GM10248 (cell line): ENCODE measurements around the gene ADIPOR2.
"Not testable (repeated sequence)": the region's sequence is repeated elsewhere in the genome, so short reads cannot be mapped to it uniquely, and the experiment has no call there.

ENCODE experiments used
- CTCF ChIA-PET: fragments of 300-600 bp; sonication (Branson Sonifier 250); formaldehyde crosslinking; extraction: SDS; loops from one replicate; lab custom pipeline; 2021; ENCODE audit warnings: antibody characterized with exemption; lab: Yijun Ruan, JAX
- POLR2A ChIA-PET: fragments of 350-650 bp; sonication (Branson Sonifier 250); formaldehyde crosslinking; extraction: SDS; loops from one replicate; lab custom pipeline; 2020; ENCODE audit warnings: antibody characterized with exemption; lab: Yijun Ruan, JAX
- DNase-seq: peaks from one replicate; pipeline ENCODE4 v3.0.0; 2012; ENCODE audit errors: extremely low spot score
- TF ChIP-seq, protein P1 (sequence below): IDR thresholded peaks from 2 replicates; pipeline ENCODE4 v1.5.1; 2012; ENCODE audit warnings: mild to moderate bottlenecking, low read depth; ENCODE audit errors: extremely low read depth, missing control alignments, control extremely low read depth

Gene ADIPOR2

DNA sequence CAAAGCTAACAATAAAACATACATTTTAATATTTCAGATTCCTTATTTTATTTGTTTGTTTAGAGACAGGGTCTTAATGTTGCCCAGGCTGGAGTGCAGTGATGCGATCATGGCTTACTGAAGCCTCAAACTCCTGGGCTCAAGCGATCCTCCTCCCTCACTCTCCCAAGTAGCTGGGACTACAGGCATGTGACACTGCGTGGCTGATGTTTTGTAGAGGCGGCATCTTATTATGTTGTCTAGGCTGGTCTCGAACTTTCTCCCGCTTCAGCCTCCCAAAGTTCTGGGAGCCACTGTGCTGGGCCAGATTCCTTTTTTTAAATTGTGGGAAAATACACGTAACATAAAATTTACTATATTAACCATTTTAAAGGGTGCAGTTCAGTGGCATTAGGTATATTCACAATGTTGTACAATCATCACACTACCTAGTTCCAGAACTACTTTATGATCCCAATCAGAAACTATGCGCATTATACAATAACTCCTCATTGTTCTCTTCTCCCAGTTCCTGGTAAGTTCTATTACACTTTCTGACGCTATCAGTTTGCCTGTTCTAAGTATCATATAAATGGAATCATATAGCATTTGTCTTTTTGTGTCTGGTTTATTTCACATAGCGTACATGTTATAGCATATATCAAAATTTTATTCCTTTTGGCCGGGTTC is 40.3 kb downstream of the ADIPOR2 start:
- POLR2A ChIA-PET: no interaction called here
- CTCF ChIA-PET: interaction anchor here (1.0 kb wide), 1 partner anchor 18 kb away, joined by 3 read pairs; no protein-coding TSS in a partner anchor

DNA sequence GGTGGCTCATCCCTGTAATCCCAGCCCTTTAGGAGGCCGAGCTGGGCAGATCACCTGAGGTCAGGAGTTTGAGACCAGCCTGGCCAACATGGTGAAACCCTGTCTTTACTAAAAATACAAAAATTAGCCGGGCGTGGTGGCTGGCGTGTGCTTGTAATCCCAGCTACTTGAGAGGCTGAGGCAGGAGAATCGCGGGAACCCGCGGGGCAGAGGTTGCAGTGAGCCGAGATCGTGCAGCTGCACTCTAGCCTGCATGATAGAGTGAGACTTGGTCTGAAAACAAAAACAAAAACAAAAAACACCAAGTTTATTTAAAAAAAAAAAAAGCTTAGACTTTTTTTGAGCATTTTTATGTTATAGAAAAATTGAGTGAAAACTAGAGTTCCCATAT is 40.8 kb downstream of the ADIPOR2 start:
- POLR2A ChIA-PET, DNase-seq: not testable (repeated sequence)
- CTCF ChIA-PET: interaction anchor here (0.6 kb wide), 1 partner anchor 55 kb away, joined by 3 read pairs; no protein-coding TSS in a partner anchor

More for the DNA sequence above, 40.3 kb downstream of the ADIPOR2 start:
- TF ChIP-seq, protein P1, sequence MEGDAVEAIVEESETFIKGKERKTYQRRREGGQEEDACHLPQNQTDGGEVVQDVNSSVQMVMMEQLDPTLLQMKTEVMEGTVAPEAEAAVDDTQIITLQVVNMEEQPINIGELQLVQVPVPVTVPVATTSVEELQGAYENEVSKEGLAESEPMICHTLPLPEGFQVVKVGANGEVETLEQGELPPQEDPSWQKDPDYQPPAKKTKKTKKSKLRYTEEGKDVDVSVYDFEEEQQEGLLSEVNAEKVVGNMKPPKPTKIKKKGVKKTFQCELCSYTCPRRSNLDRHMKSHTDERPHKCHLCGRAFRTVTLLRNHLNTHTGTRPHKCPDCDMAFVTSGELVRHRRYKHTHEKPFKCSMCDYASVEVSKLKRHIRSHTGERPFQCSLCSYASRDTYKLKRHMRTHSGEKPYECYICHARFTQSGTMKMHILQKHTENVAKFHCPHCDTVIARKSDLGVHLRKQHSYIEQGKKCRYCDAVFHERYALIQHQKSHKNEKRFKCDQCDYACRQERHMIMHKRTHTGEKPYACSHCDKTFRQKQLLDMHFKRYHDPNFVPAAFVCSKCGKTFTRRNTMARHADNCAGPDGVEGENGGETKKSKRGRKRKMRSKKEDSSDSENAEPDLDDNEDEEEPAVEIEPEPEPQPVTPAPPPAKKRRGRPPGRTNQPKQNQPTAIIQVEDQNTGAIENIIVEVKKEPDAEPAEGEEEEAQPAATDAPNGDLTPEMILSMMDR: no peak
- DNase-seq: no peak

DNA sequence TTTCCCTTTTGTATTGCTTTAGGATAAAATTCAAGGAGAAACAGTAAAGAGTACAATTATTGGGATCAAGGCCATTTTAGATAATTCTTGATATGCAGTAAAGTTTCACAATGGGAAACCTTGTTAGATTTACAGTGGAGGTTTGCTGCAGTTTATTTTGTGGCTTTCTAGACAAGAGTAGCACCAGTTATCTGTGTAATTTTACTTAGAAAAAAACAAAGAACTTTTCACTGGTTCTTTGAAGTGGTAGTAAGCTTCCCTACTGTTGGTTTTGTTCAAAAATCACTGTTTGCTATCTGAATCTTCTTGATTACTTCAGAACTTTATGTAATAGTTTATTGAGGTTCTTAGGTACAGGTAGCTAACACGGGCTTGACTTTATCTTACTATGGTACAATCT is 42.0 kb downstream of the ADIPOR2 start:
- ChIA-PET POLR2A (no interaction called here), CTCF (no interaction called here)
- TF ChIP-seq, protein P1: no peak
- no peak for DNase-seq

DNA sequence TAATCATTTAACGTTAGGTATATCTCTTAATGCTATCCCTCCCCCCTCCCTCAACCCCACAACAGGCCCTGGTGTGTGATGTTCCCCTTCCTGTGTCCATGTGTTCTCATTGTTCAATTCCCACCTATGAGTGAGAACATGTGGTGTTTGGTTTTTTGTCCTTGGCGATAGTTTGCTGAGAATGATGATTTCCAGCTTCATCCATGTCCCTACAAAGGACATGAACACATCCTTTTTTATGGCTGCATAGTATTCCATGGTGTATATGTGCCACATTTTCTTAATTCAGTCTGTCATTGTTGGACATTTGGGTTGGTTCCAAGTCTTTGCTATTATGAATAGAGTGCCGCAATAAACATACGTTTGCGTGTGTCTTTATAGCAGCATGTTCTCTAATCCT is 42.8 kb downstream of the ADIPOR2 start:
- DNase-seq, POLR2A ChIA-PET, CTCF ChIA-PET: not testable (repeated sequence)

DNA sequence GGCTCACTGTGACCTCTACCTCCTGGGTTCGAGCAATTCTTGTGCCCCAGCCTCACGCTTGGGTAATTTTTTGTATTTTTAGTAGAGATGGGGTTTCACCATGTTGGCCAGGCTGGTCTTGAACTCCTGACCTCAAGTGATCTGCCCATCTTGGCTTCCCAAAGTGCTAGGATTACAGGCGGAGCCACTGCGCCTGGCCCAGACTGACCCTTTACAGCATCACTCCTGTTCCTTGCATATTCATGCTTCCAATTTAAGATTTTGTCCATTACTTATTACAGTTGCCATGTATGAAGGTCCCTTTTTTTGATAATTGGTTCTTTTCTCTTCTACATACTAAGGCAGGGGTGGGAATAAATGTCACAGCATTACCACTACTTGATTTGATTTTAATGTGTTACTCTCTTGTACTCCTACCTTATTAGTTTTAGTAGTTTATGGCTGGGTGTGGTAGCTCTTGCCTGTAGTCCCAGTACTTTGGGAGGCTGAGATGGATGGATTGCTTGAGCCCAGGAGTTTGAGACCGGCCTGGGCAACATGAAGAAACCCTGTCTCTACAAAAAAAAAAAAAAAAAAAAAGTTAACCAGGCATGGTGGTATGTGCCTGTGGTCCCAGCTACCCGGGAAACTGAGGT is 46.9 kb downstream of the ADIPOR2 start:
- ChIA-PET CTCF (no interaction called here), POLR2A (no interaction called here)
- TF ChIP-seq, protein P1: no peak
- DNase-seq: no peak

DNA sequence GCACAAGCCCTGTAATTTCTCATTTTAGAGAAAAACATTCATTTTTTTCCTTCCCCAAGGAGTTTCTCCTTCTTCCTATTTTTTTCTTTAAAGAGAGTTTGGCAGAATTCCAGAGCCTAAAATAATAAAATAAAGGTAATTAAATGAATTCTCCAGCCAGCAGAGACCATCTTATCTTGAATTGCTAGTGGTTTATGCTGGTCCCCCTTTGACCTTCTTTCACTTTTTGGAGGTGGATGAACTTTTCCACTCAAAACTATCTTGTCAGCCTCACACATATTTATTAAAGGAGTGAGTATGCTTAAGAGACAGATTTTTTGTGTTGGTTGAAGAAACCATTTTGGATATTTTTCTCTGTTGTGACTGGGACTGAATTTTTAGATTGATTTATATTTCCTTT is 47.6 kb downstream of the ADIPOR2 start:
- CTCF ChIA-PET: interaction anchor here (1.6 kb wide), 1 partner anchor 11 kb away, joined by 3 read pairs; no protein-coding TSS in a partner anchor
- no peak for DNase-seq

DNA sequence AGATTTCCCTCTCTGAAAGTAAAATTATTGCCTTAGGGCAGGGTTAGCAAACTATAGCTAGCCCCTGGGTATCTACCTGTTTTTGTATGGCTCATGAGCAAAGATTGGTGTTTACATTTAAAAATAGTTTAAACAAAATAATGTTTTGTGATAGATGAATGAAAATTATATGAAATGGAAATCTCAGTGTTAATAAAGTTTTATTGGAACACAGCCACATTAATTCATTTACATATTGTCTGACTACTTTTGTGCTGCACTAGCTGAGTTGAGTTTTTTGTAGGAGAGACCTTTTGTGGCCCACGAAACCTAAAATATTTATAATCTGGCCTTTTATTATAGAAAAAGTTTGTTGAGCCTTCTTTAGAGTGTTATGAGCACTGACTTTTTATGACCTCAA is 48.5 kb downstream of the ADIPOR2 start:
- TF ChIP-seq, protein P1: no peak
- DNase-seq: no peak
- POLR2A ChIA-PET: no interaction called here
- CTCF ChIA-PET: interaction anchor here (1.6 kb wide), 1 partner anchor 10 kb away, joined by 3 read pairs; no protein-coding TSS in a partner anchor

More for the DNA sequence above, 47.6 kb downstream of the ADIPOR2 start:
- POLR2A ChIA-PET: no interaction called here
- TF ChIP-seq, protein P1: no peak
